SK-N-SH (cell line): ENCODE measurements around the gene MPDZ. TPM values are rescaled to one million over a fixed set of nuclear protein-coding genes. Genes with fewer than 3 reads are reported as not detected.

ENCODE experiments used
- CTCF ChIA-PET: fragments of 300-600, 350-600 bp; formaldehyde crosslinking; extraction: SDS; loops from one replicate; lab custom pipeline; 2021; lab: Yijun Ruan, JAX
- POLR2A ChIA-PET: fragments of 350-600 bp; sonication (Branson Sonifier 250); formaldehyde crosslinking; extraction: SDS; loops from one replicate; lab custom pipeline; 2020; ENCODE audit warnings: antibody characterized with exemption, inconsistent platforms; lab: Yijun Ruan, JAX
- DNase-seq: peaks from one replicate; pipeline ENCODE4 v3.0.0; 2012
- H2AFZ ChIP-seq: fragments of 200-600 bp; sonication (generic); 2 replicates; pipeline ENCODE4 v1.8.1; 2016; ENCODE audit warnings: antibody characterized with exemption, mild to moderate bottlenecking, low read depth
- H3F3A ChIP-seq: fragments of 200-600 bp; sonication (generic); replicated peaks from 2 replicates; pipeline ENCODE3; 2016; ENCODE audit warnings: antibody characterized with exemption, mild to moderate bottlenecking; ENCODE audit not compliant: insufficient read depth
- H3K27ac ChIP-seq, 2 experiments: fragments of 200-500 bp in 1 of 2; fragments of 200-600 bp in 1 of 2; sonication (Bioruptor generic) in 1 of 2; sonication (generic), shearing (Covaris generic) in 1 of 2; 2 replicates each; pipeline versions ENCODE4 v1.5.1 to v1.6.1; 2014 to 2016; ENCODE audit warnings: low read depth in 2 of 2, inconsistent platforms in 1 of 2, low read length in 1 of 2, mild to moderate bottlenecking in 1 of 2, mixed read lengths in 1 of 2
- H3K27me3 ChIP-seq: fragments of 200-600 bp; sonication (generic), shearing (Covaris generic); 2 replicates; pipeline ENCODE4 v1.6.1; 2016; ENCODE audit warnings: mixed run types; ENCODE audit not compliant: insufficient read depth
- H3K36me3 ChIP-seq, 2 experiments: fragments of 200-500 bp in 1 of 2; fragments of 200-600 bp in 1 of 2; sonication (Bioruptor generic) in 1 of 2; sonication (generic) in 1 of 2; replicated peaks in 1 of 2; 2 replicates each; pipeline versions ENCODE3 to v1.5.1; 2014 to 2016; ENCODE audit warnings: low read length in 1 of 2, mild to moderate bottlenecking in 1 of 2; ENCODE audit not compliant: insufficient read depth in 2 of 2, control insufficient read depth in 1 of 2
- H3K4me1 ChIP-seq, 2 experiments: fragments of 200-500 bp in 1 of 2; fragments of 200-600 bp in 1 of 2; sonication (Bioruptor generic) in 1 of 2; sonication (generic), shearing (Covaris generic) in 1 of 2; 2 replicates each; pipeline versions ENCODE4 v1.5.1 to v1.6.1; 2014 to 2016; ENCODE audit warnings: low read depth in 1 of 2, low read length in 1 of 2, mixed run types in 1 of 2; ENCODE audit not compliant: insufficient read depth in 2 of 2, control insufficient read depth in 1 of 2
- H3K4me2 ChIP-seq: fragments of 200-600 bp; sonication (generic), shearing (Covaris generic); 2 replicates; pipeline ENCODE4 v1.6.1; 2017; ENCODE audit warnings: mixed run types
- H3K4me3 ChIP-seq, 2 experiments: fragments of 200-500 bp in 1 of 2; fragments of 200-600 bp in 1 of 2; sonication (Bioruptor generic) in 1 of 2; sonication (generic), shearing (Covaris generic) in 1 of 2; 2 replicates each; pipeline versions ENCODE4 v1.5.1 to v1.8.1; 2014 to 2016; ENCODE audit warnings: low read depth in 2 of 2, inconsistent platforms in 1 of 2, low read length in 1 of 2, mild to moderate bottlenecking in 1 of 2, mixed read lengths in 1 of 2, moderate library complexity in 1 of 2
- H3K79me2 ChIP-seq: fragments of 200-600 bp; sonication (generic); 2 replicates; pipeline ENCODE4 v1.8.1; 2017; ENCODE audit warnings: mild to moderate bottlenecking; ENCODE audit not compliant: insufficient read depth
- H3K9ac ChIP-seq: fragments of 200-600 bp; sonication (generic); 2 replicates; pipeline ENCODE4 v1.6.1; 2017; ENCODE audit warnings: mixed run types
- H3K9me2 ChIP-seq: fragments of 200-600 bp; sonication (generic); 2 replicates; pipeline ENCODE4 v1.6.1; 2017; ENCODE audit warnings: mixed run types
- H3K9me3 ChIP-seq: fragments of 200-600 bp; sonication (generic); 2 replicates; pipeline ENCODE4 v1.6.1; 2017; ENCODE audit warnings: mixed run types, mild to moderate bottlenecking, moderate library complexity
- H4K20me1 ChIP-seq: fragments of 200-600 bp; sonication (generic); 2 replicates; pipeline ENCODE4 v1.6.1; 2017; ENCODE audit warnings: mild to moderate bottlenecking, mixed run types; ENCODE audit not compliant: insufficient read depth
- CHD2 ChIP-seq: fragments of 150-350 bp; IDR thresholded peaks from 2 replicates; pipeline ENCODE4 v1.6.1; 2018; ENCODE audit warnings: low read length; ENCODE audit not compliant: partially characterized antibody
- CTCF ChIP-seq: fragments of 200-600 bp; sonication (generic); IDR thresholded peaks from 2 replicates; pipeline ENCODE4 v1.6.1; 2017; ENCODE audit warnings: antibody characterized with exemption, mild to moderate bottlenecking, moderate library complexity
- EP300 ChIP-seq, 2 experiments: IDR thresholded peaks; 2 replicates each; pipeline versions ENCODE4 v1.4.0 to v1.6.1; 2012; ENCODE audit warnings: borderline replicate concordance in 1 of 2, low read depth in 1 of 2, low read length in 1 of 2
- FOSL2 ChIP-seq: IDR thresholded peaks from 2 replicates; pipeline ENCODE4 v1.4.0; 2012; ENCODE audit warnings: low read depth, mild to moderate bottlenecking, moderate library complexity, borderline replicate concordance
- GABPA ChIP-seq: IDR thresholded peaks from 2 replicates; pipeline ENCODE4 v1.4.0; 2012; ENCODE audit warnings: low read depth, mild to moderate bottlenecking
- MAX ChIP-seq: IDR thresholded peaks from 2 replicates; pipeline ENCODE4 v1.4.0; 2012; ENCODE audit warnings: low read depth
- MEF2A ChIP-seq: IDR thresholded peaks from 2 replicates; pipeline ENCODE4 v1.4.0; 2012; ENCODE audit warnings: low read depth, borderline replicate concordance
- MXI1 ChIP-seq: IDR thresholded peaks from 2 replicates; pipeline ENCODE4 v1.6.1; 2012; ENCODE audit warnings: mild to moderate bottlenecking, low read depth, low read length, improper control_type of control experiment
- POLR2AphosphoS5 ChIP-seq: IDR thresholded peaks from 2 replicates; pipeline ENCODE4 v1.6.1; 2012; ENCODE audit warnings: low read depth, low read length
- SIN3A ChIP-seq: IDR thresholded peaks from 2 replicates; pipeline ENCODE4 v1.6.1; 2012; ENCODE audit warnings: low read depth, mild to moderate bottlenecking, low read length, moderate library complexity, borderline replicate concordance
- SMC3 ChIP-seq: IDR thresholded peaks from 2 replicates; pipeline ENCODE4 v1.6.1; 2012; ENCODE audit warnings: low read depth, low read length, improper control_type of control experiment
- TAF1 ChIP-seq: IDR thresholded peaks from 2 replicates; pipeline ENCODE4 v1.6.1; 2012; ENCODE audit warnings: low read depth, mild to moderate bottlenecking, low read length, moderate library complexity, borderline replicate concordance
- TCF12 ChIP-seq: IDR thresholded peaks from 2 replicates; pipeline ENCODE4 v1.4.0; 2012
- TEAD4 ChIP-seq: IDR thresholded peaks from 2 replicates; pipeline ENCODE4 v1.4.0; 2012; ENCODE audit warnings: mild to moderate bottlenecking, borderline replicate concordance; ENCODE audit not compliant: insufficient read depth
- YY1 ChIP-seq: IDR thresholded peaks from 2 replicates; pipeline ENCODE4 v1.4.0; 2012; ENCODE audit warnings: low read depth, mild to moderate bottlenecking
- WGBS: methylation state at CpG from one replicate; pipeline ENCODE4 v1.1.6; 2017; ENCODE audit warnings: low lambda C conversion rate; 5-methylcytosine and 5-hydroxymethylcytosine counted together
- polyA plus RNA-seq, 3 experiments: library from polyadenylated mRNA; depleted of rRNA; stranded (reverse); fragments of >200 nt; gene quantifications; 2 replicates each; pipeline ENCODE4 v1.2.3, GENCODE V29; 2012
- TF ChIP-seq, protein P1 (sequence below): IDR thresholded peaks from 2 replicates; pipeline ENCODE4; 2012

Gene MPDZ
- polyA plus RNA-seq, 1 of the 3 experiments (the other 2 are of a cell fraction), result 20.5 TPM

GRCh38 chr9:13281356-13282016 lies 2.0 kb upstream of the MPDZ start:
- Histone ChIP-seq H3K36me3 (no peaks in the 10 kb centered on the region), H3K4me3 (no peak overlapping the region), H3F3A (peaks cover 51% of the 10 kb centered on the region), H3K79me2 (peaks cover 20% of the 10 kb centered on the region), H3K4me1 (peaks cover 28 to 31% of the 10 kb centered on the region in 2 experiments), H3K4me2 (peak overlapping the region; percentile 26; the same call in 1 of the 2 replicates), H2AFZ (no peak overlapping the region; the same call in 1 of the 2 replicates), H3K27ac (peak overlapping the region; percentile 40 to 96), H4K20me1 (no peaks in the 10 kb centered on the region), H3K9ac (no peak overlapping the region), H3K27me3 (no peaks in the 10 kb centered on the region), H3K9me2 (no peaks in the 10 kb centered on the region), H3K9me3 (no peaks in the 10 kb centered on the region)
- 33% methylated on average over 5 of the region's 5 CpGs for WGBS
- TF ChIP-seq TCF12 (peak; percentile 61), CHD2 (no peak), EP300 (IDR thresholded peaks at IDR 0.05; ENCODE audit: borderline replicate concordance in 1 of 2, low read depth in 1 of 2, low read length in 1 of 2) (0 out of 4 replicates have a peak, but pooled peaks of 1 of the 2 experiments have one; percentile 29), YY1 (no peak), SMC3 (no peak), POLR2AphosphoS5 (no peak)
- TF ChIP-seq, protein P1, sequence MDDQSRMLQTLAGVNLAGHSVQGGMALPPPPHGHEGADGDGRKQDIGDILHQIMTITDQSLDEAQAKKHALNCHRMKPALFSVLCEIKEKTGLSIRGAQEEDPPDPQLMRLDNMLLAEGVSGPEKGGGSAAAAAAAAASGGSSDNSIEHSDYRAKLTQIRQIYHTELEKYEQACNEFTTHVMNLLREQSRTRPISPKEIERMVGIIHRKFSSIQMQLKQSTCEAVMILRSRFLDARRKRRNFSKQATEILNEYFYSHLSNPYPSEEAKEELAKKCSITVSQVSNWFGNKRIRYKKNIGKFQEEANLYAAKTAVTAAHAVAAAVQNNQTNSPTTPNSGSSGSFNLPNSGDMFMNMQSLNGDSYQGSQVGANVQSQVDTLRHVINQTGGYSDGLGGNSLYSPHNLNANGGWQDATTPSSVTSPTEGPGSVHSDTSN, result peak; percentile 37; the same call in 1 of the 2 replicates
- CTCF ChIA-PET, result interaction anchor here (0.6 to 1.5 kb wide), 3 partner anchors 14 to 156 kb away, joined by 3 read pairs; no protein-coding TSS in a partner anchor
- peak; percentile 15 for DNase-seq
- POLR2A ChIA-PET, result no interaction called here

DNA sequence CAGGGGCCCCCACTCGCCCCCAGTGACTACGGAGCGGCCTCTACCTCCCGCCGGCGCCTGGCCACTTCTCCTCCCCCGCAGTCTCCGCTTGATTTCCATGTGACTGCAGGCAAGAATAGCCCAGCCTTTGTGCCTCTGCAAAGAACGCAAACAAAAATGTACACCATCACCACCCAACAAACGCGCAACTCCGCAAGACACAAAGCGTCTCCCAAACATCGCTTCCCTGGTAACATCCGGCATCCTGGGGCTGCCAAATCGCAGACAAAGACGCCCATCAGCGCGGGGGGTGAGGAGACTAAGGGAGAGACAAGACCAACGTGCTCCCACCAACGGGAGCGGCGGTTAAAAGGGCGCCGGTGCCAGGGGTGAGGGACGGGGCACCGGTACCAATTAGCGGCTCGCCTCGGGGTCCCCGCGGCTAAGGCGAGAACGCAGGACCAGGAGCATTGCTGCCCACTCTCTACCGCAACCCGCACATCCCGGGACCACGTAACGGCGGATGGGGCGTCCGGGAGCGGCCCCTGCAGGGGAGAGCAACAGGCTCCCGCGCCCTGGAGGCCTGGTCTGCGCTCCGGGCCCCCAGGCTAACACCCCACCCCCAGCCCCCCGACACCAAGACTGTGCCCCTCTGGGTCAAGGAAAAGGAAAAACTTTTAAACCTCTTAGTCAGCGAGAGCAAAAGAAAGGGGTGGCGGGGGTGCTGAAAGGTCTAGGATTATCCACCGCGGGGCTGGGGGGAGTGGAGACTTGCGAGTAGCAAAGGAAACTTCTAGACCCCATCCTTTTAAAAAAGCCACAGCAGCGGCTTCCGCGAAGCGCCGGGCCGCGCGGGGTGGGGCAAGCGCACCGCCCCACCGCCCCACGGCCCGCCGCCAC lies 885 bp downstream of the MPDZ start:
- H3K4me2 ChIP-seq, result peak overlapping the region; percentile 89
- TF ChIP-seq TEAD4, result 0 out of 2 replicates have a peak, but pooled peaks have one; percentile 4
- peak; percentile 35; the same call in 1 of the 2 replicates for TF ChIP-seq CTCF
- peak; percentile 30; the same call in 1 of the 2 replicates for TF ChIP-seq SIN3A
- TF ChIP-seq GABPA, result no peak
- peak; percentile 56 for TF ChIP-seq MXI1
- TF ChIP-seq TAF1, result peak; percentile 72
- TF ChIP-seq EP300 (IDR thresholded peaks at IDR 0.05; ENCODE audit: borderline replicate concordance in 1 of 2, low read depth in 1 of 2, low read length in 1 of 2), result no peak
- no peak for TF ChIP-seq FOSL2
- TF ChIP-seq MEF2A, result no peak
- TF ChIP-seq POLR2AphosphoS5, result peak; percentile 59; the same call in 1 of the 2 replicates
- TF ChIP-seq MAX, result no peak; the same call in 1 of the 2 replicates
- peak overlapping the region; percentile 94 to 96 for H3K27ac ChIP-seq
- peak; percentile 76 for DNase-seq
- no peaks in the 10 kb centered on the region for H3K9me2 ChIP-seq
- peak overlapping the region; percentile 95 for H3K9ac ChIP-seq
- peaks cover 49% of the 10 kb centered on the region for H3K79me2 ChIP-seq
- CTCF ChIA-PET, result interaction anchor here (1.0 kb wide), 1 partner anchor 13 kb away, joined by 4 read pairs; no protein-coding TSS in a partner anchor
- POLR2A ChIA-PET, result no interaction called here
- 2% methylated on average over 33 of the region's 67 CpGs for WGBS
- H3K4me3 ChIP-seq, result peak overlapping the region; percentile 79 to 86
- peak overlapping the region; percentile 71 for H2AFZ ChIP-seq
- H3K9me3 ChIP-seq, result no peaks in the 10 kb centered on the region
- peaks cover 52% of the 10 kb centered on the region for H3F3A ChIP-seq
- no peaks in the 10 kb centered on the region for H3K36me3 ChIP-seq
- no peaks in the 10 kb centered on the region for H3K27me3 ChIP-seq
- peaks cover 34% of the 10 kb centered on the region in 2 experiments for H3K4me1 ChIP-seq
- no peaks in the 10 kb centered on the region for H4K20me1 ChIP-seq
